Trophoblast cell (in vitro differentiated cells and primary cell): ENCODE data around the gene UBE2I.

Source experiments
- DNase-seq, 2 donors: peaks; one replicate each; pipeline ENCODE4 v3.0.0-alpha.2; 2016
- H2AFZ ChIP-seq: 2 replicates; pipeline ENCODE4 v1.6.1; 2013; ENCODE audit warnings: low read length, moderate library complexity, mild to moderate bottlenecking; ENCODE audit not compliant: insufficient read depth, poor library complexity
- H2AK5ac ChIP-seq: 2 replicates; pipeline ENCODE4 v1.6.1; 2013; ENCODE audit warnings: mild to moderate bottlenecking, low read length
- H2BK120ac ChIP-seq: 2 replicates; pipeline ENCODE4 v1.6.1; 2013; ENCODE audit warnings: low read length, mild to moderate bottlenecking, moderate library complexity; ENCODE audit not compliant: insufficient read depth, poor library complexity
- H2BK12ac ChIP-seq: 2 replicates; pipeline ENCODE4 v1.6.1; 2013; ENCODE audit warnings: mild to moderate bottlenecking, low read length, moderate library complexity
- H2BK5ac ChIP-seq: 2 replicates; pipeline ENCODE4 v1.6.1; 2013; ENCODE audit warnings: low read length, low read depth, moderate library complexity, mild to moderate bottlenecking; ENCODE audit not compliant: poor library complexity
- H3K14ac ChIP-seq: 2 replicates; pipeline ENCODE4 v1.6.1; 2013; ENCODE audit warnings: mild to moderate bottlenecking, low read length
- H3K18ac ChIP-seq: 2 replicates; pipeline ENCODE4 v1.6.1; 2013; ENCODE audit warnings: mild to moderate bottlenecking, low read length
- H3K23ac ChIP-seq: 2 replicates; pipeline ENCODE4 v1.6.1; 2013; ENCODE audit warnings: low read length
- H3K27ac ChIP-seq: 2 replicates; pipeline ENCODE4 v1.5.1; 2013; ENCODE audit warnings: low read depth, mild to moderate bottlenecking, inconsistent platforms, low read length, moderate library complexity
- H3K27me3 ChIP-seq: 2 replicates; pipeline ENCODE4 v1.6.1; 2013; ENCODE audit warnings: inconsistent platforms, mild to moderate bottlenecking, low read length, moderate library complexity; ENCODE audit not compliant: insufficient read depth
- H3K36me3 ChIP-seq, 2 experiments: 1 replicate in 1 of 2; 2 replicates in 1 of 2; pipeline ENCODE4 v1.6.1; 2013; ENCODE audit warnings: low read length in 2 of 2, mild to moderate bottlenecking in 2 of 2, moderate library complexity in 1 of 2; ENCODE audit not compliant: insufficient read depth in 2 of 2, control insufficient read depth in 1 of 2
- H3K4ac ChIP-seq: 2 replicates; pipeline ENCODE4 v1.6.1; 2013; ENCODE audit warnings: low read depth, mild to moderate bottlenecking, low read length, moderate library complexity
- H3K4me1 ChIP-seq, 2 experiments: 1 replicate in 1 of 2; 2 replicates in 1 of 2; pipeline ENCODE4 v1.6.1; 2013; ENCODE audit warnings: low read length in 2 of 2, mild to moderate bottlenecking in 2 of 2, moderate library complexity in 1 of 2; ENCODE audit not compliant: insufficient read depth in 2 of 2, control insufficient read depth in 1 of 2
- H3K4me2 ChIP-seq: 2 replicates; pipeline ENCODE4 v1.6.1; 2013; ENCODE audit warnings: inconsistent platforms, mild to moderate bottlenecking, low read length, moderate library complexity
- H3K4me3 ChIP-seq: 2 replicates; pipeline ENCODE4 v1.5.1; 2013; ENCODE audit warnings: mild to moderate bottlenecking, low read depth, low read length, inconsistent platforms
- H3K79me1 ChIP-seq: one replicate; pipeline ENCODE4 v1.6.1; 2013; ENCODE audit warnings: low read length
- H3K79me2 ChIP-seq: 2 replicates; pipeline ENCODE4 v1.6.1; 2013; ENCODE audit warnings: low read length, mild to moderate bottlenecking; ENCODE audit not compliant: control insufficient read depth, insufficient read depth, poor library complexity
- H3K9ac ChIP-seq: 2 replicates; pipeline ENCODE4 v1.6.1; 2013; ENCODE audit warnings: mild to moderate bottlenecking, low read length
- H3K9me3 ChIP-seq: 2 replicates; pipeline ENCODE4 v1.6.1; 2013; ENCODE audit warnings: low read depth, mild to moderate bottlenecking, control low read depth, inconsistent platforms, low read length; ENCODE audit not compliant: insufficient read depth
- H4K12ac ChIP-seq: 2 replicates; pipeline ENCODE4 v1.6.1; 2013; ENCODE audit warnings: low read depth, mild to moderate bottlenecking, low read length, moderate library complexity
- H4K8ac ChIP-seq: 2 replicates; pipeline ENCODE4 v1.6.1; 2013; ENCODE audit warnings: low read depth, mild to moderate bottlenecking, low read length, moderate library complexity
- H4K91ac ChIP-seq: one replicate; pipeline ENCODE4 v1.6.1; 2013; ENCODE audit warnings: low read depth, mild to moderate bottlenecking, low read length, moderate library complexity
- WGBS: extraction: QIAGEN DNeasy Blood & Tissue Kit; methylation state at CpG from one replicate; pipeline ENCODE4 v1.1.7; 2013; ENCODE audit warnings: missing lambda C conversion rate; ENCODE audit not compliant: insufficient read length, insufficient coverage; ENCODE audit errors: extremely low coverage; 5-methylcytosine and 5-hydroxymethylcytosine counted together

The UBE2I gene

GRCh38 chr16:1340730-1341494 lies 31.5 kb downstream of the UBE2I start:
- Histone ChIP-seq H2BK5ac (no peak overlapping the region), H4K91ac (no peak overlapping the region), H3K23ac (no peak overlapping the region), H3K18ac (no peak overlapping the region), H3K79me1 (no peaks in the 10 kb centered on the region), H4K12ac (no peak overlapping the region), H3K4me2 (no peak overlapping the region), H3K27ac (no peak overlapping the region), H4K8ac (no peak overlapping the region), H3K79me2 (no peaks in the 10 kb centered on the region), H2BK120ac (no peak overlapping the region), H3K4ac (no peak overlapping the region), H3K4me3 (peak overlapping the region; percentile 46), H2BK12ac (no peak overlapping the region), H3K9me3 (peaks cover 8% of the 10 kb centered on the region), H2AK5ac (no peak overlapping the region), H3K27me3 (peaks cover 4% of the 10 kb centered on the region), H3K4me1 (peaks cover 0 to 4% of the 10 kb centered on the region in 2 experiments), H3K9ac (no peak overlapping the region), H3K36me3 (no peaks in the 10 kb centered on the region), H2AFZ (no peak overlapping the region), H3K14ac (no peak overlapping the region)
- DNase-seq: no peak
- no CpG with 5 or more reads among the region's 36 CpGs for WGBS

DNA sequence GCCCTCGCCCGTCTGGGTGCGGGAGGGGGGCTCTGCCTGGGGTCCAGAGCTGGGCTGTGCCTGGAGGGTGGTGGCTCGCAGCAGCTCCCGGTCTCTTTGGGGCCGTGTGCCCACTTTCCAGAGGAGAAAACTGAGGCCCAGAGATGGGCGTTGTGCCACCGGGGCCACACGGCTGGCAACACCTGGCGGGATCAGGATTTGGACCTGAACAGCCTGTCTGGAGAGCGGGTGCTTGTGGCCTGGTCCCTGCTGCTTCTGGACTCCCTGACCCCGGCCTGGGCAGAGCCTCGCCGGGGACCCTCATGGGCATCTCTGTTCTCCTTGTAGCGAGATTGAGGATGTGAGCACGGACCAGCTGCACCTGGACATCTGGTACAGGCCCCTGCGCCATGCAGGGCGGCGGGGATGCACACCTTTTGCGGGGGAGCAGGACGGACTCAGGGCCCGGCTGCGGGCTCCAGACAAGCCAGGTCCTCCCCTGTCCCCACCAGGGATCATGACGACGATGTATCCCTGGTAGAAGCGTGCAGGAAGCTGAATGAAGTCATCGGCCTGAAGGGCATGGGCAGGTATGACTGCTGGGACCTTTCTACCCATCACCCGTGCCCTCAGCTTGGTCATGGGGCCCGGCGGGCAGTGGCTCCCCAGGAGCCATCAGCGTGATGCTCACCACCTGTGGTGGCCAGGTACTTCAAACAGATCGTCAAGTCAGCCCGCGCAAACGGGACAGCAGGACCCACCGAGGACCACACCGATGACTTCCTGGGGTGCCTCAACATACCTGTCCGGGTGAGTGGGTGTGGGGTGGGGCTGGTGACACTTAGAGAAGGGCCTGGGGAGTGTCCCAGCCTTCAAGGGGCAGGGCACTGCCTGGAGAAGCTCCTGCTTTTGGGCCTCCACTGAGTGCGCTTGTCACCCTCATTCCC lies 32.3 kb downstream of the UBE2I start:
- no peak overlapping the region for H4K8ac ChIP-seq
- peaks cover 0 to 4% of the 10 kb centered on the region in 2 experiments for H3K4me1 ChIP-seq
- H3K27ac ChIP-seq: no peak overlapping the region
- no peak overlapping the region for H4K91ac ChIP-seq
- H3K14ac ChIP-seq: no peak overlapping the region
- H4K12ac ChIP-seq: no peak overlapping the region
- no peak for DNase-seq
- H3K36me3 ChIP-seq: no peaks in the 10 kb centered on the region
- H3K79me2 ChIP-seq: no peaks in the 10 kb centered on the region
- H3K27me3 ChIP-seq: no peaks in the 10 kb centered on the region
- H2BK12ac ChIP-seq: no peak overlapping the region
- no peak overlapping the region for H2AK5ac ChIP-seq
- no peak overlapping the region for H3K23ac ChIP-seq
- H3K79me1 ChIP-seq: no peaks in the 10 kb centered on the region
- H3K4me3 ChIP-seq: no peak overlapping the region
- no peak overlapping the region for H3K4ac ChIP-seq
- no peak overlapping the region for H2BK120ac ChIP-seq
- no peak overlapping the region for H3K18ac ChIP-seq
- no peak overlapping the region for H2AFZ ChIP-seq
- H3K9me3 ChIP-seq: peaks cover 8% of the 10 kb centered on the region
- H3K4me2 ChIP-seq: no peak overlapping the region
- H2BK5ac ChIP-seq: no peak overlapping the region
- no peak overlapping the region for H3K9ac ChIP-seq
- no CpG with 5 or more reads among the region's 39 CpGs for WGBS

- no peak overlapping the region for H3K14ac ChIP-seq
- no peak overlapping the region for H2AK5ac ChIP-seq
Observed at GRCh38 chr16:1342526-1343427, 33.3 kb downstream of the UBE2I start.

More at GRCh38 chr16:1342526-1343427, 33.3 kb downstream of the UBE2I start:
- Histone ChIP-seq H3K18ac (no peak overlapping the region), H3K4ac (no peak overlapping the region), H3K27me3 (no peaks in the 10 kb centered on the region), H2BK120ac (no peak overlapping the region), H3K4me2 (peak overlapping the region; percentile 41), H4K12ac (no peak overlapping the region), H3K4me3 (no peak overlapping the region), H4K91ac (no peak overlapping the region), H4K8ac (no peak overlapping the region), H3K4me1 (peaks cover 0 to 4% of the 10 kb centered on the region in 2 experiments), H3K23ac (no peak overlapping the region), H2AFZ (no peak overlapping the region), H2BK5ac (no peak overlapping the region), H3K27ac (no peak overlapping the region), H2BK12ac (no peak overlapping the region), H3K9me3 (peaks cover 8% of the 10 kb centered on the region), H3K9ac (no peak overlapping the region), H3K79me1 (no peaks in the 10 kb centered on the region), H3K79me2 (no peaks in the 10 kb centered on the region), H3K36me3 (peaks cover 3 to 4% of the 10 kb centered on the region in 2 experiments)
- WGBS: no CpG with 5 or more reads among the region's 49 CpGs
- peak; percentile 96 to 99 for DNase-seq
